GM12874 (cell line): ENCODE measurements around the gene CEP104.

ENCODE experiments used
- CTCF ChIP-seq: IDR thresholded peaks from 2 replicates; pipeline ENCODE4 v1.5.1; 2011; ENCODE audit warnings: low read depth, mild to moderate bottlenecking, control low read depth, low read length, moderate library complexity; ENCODE audit not compliant: insufficient read depth

The CEP104 gene

GRCh38 chr1:3898994-3899753, 42.2 kb upstream of the CEP104 start:
- no peak for TF ChIP-seq CTCF

- no peak for TF ChIP-seq CTCF
Observed at GRCh38 chr1:3898475-3898735, 41.4 kb upstream of the CEP104 start.

- TF ChIP-seq CTCF: no peak
Observed at GRCh38 chr1:3896396-3897000, 39.5 kb upstream of the CEP104 start.

GRCh38 chr1:3895951-3896325, 38.9 kb upstream of the CEP104 start:
- TF ChIP-seq CTCF: no peak

DNA sequence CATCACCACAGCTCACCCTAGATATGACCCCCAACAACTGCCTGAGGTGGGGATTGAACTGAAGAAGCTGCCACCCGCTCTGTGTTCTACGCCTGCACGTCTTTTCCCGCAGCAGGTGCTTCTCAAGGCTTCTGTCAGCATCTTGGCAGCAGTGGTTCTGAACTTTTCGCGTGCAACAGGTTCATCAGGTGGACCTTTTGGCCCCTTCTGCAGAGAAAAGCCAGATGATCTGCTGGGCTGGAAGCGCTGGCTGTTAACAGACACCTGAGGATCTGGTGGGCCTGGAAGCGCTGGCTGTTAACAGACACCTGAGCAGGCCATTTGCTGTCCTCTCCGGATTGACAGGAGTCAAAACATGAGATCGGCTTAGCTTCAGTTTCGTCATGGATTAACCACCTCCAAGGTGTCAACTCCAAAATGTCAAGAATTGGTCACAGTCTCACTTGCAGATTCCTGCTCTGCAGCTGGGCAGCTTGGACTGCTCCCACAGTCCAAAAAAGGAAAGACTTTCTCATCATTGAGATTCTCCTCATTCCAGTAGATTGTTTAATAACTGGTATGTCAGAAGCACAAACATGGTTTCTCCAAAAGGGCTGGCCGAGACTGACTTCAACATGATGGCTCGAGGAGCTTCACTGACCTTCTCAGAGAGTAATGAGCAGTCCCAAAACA, 38.4 kb upstream of the CEP104 start:
- TF ChIP-seq CTCF: no peak

DNA sequence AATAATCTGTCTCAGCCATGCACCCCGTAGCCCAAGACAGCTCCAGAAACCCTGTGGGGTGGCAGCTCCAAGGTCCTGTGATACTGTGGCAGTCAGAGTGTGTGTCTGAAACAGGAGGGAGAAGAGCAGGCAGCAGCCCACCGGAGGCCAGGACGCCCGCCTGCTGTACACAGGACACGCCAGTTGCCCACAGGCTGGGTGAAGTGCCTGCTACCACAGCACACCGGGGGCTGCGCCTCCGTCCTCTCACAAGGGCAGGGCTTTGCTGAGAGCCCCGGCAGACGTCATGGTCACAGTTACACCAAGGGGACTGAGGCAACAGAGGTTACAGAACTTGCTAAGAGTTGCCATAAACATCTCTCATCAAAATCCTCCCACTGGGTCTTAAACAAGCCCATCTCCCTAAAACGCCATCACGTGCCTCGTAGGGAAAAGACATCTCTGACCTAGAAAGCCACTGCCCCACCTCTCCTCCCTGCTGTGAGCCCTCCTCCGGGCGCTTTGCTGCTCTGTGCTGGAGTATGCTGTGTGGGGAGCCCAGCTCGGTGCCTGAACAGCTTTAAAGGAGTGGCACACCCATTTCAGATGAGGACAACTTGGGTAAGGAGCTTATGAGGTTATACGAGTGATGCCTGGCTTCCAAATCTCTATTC, 37.7 kb upstream of the CEP104 start:
- no peak for TF ChIP-seq CTCF

DNA sequence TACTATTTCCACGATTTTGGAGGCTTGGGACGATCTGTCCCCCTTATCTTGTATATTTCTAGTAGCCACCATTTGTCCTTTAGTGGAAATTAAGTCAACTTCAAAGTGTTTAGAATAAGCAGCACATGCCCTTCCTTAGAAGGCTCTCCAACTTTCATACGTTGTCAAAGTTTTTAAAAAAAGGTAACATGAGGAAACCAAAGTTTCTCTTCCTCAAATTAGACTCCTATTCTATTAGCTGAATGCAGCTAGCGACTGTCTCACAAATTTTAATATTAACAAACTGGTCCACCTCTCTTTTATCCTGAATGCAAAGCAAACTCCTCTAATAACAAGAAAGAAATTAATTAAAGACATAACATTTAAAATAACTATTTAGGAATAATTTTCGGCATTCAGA, 36.2 kb upstream of the CEP104 start:
- TF ChIP-seq CTCF: no peak
